Measurements from ENCODE around the gene PDGFRB.

PDGFRB gene

DNA sequence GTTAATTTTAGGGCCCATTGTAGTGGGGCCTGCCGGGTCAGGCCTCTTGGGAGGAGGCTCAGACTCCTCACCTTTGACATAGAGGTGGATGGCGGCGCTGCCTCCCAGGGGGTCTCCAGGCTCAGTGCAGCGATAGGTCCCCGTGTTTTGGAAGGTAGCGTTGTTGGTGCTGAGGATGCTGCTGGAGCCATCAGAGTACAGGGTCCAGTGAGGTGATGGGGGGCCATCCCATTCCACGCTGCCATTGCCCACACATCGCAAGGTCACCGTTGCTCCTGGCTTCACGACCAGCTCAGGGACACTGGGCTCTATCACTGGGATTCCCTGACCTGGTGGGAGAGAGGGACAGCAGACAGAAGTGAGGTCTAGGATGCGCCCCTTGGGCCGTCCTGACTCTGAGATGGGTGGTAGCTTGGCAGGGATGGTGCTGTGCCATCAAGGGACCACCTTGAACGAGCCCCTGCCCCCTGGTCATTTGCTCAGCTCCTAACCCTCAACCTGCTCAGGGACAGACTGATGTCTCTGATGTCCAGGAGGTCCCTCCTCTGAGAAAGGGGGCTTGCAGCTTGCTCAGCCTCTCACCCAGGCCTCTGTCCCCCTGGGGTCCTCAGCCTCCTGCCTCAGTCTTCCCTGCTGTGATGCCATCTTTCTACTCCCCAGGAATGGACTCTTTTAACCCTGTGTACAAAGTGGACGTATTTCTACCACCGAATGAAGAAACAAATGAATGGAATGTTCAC, 74.8 kb downstream of the PDGFRB start:
- DNase-seq = no peak

GRCh38 chr5:150079909-150080461, 75.7 kb downstream of the PDGFRB start:
- no peak for DNase-seq

DNA sequence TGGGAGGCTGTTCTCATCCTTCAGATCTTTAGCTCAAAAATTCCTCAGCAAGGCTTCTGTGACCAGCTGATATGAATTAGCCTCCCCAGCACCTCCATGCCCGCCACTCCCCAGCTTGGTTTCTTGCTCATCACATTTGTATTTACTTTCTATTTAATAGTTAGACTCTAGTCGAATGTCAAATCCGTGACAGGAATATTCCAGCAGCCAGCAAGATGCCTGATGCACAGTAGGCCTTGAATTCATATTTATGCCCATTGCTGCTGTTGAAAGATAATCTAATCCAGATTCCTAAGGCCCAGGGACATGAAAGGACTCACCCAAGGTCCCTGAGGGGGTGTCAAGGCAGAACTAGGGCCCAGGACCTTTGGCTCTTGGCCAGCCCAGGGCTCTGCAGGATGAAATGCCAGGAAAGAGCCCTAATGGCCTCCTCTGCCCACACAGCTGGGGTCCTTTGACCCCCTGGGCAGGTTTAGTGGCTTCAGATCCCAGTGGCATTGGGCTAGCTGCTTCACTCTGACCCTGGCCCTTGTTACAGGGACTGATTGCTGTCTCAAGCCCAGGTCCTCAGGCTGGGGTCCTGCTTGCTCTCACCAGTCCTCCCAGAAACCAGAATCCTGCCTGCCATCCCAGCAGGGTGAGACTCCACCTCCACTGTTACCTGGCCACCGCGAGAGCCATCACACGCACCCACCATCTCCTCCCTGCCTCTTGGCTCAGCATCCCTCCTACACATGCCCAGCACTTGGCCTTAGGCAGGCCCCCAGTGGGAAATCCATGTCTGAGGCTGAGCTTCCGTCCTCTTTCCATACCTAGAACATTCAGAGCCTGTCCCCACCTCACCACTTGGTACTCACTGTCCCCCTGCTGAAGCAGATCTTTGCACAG, 76.6 kb downstream of the PDGFRB start:
- DNase-seq = no peak

DNA sequence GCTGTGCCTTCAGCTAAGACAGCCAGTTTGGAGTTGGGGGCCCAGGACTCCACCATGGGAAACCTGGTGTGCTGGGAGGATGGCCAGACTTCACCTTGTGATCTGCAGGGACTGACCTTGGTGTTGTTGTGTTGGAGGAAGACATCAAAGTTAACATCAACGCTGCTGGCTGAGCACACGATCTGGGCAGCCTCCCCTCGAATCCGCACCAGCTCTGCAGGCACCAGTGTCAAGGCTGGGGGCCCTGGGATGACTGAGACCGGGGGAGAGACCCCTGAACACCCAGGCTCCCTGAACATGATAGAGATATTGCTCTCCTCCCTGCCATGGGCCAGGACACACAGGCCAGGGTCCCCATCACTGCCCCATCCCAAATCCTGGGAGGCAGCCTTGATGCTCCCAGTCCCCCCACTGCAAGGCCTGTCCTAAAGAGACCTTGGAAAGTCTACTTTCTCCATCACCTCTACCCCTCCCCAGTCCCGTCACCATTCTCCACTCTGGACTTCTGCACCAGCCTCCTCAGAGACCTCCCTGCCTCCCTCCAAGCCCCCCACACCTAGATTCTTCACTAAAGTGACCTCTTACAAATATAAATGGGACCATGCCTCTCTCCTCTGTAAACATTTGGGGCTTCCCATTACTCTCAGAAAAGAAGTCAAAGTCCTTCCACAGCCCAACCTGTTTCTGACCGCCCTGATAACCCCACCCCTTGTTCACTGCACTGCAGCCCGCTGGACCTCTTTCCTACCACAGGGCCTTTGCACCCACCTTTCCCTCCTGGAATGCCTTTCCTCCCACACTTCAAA, 77.4 kb downstream of the PDGFRB start:
- no peak for DNase-seq

DNA sequence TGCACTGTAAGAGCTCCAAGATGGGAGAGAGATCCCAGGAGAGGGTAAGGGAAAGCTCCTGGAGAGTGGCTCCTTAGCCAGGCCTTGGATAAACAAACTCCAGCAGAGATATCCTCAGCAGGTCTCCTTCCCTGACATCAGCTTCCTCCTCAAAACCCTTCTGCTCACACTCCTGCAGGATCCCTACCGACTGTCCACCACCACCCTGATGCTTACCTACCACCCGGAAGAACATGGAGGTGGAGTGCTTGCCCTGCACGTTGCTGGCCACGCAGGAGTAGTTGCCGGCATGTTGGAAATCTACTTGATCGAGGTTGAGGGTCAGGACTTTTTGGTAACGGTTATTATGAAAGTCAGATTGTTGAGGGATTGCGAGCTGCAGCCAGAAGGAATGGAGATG, 78.6 kb downstream of the PDGFRB start:
- no peak for DNase-seq

DNA sequence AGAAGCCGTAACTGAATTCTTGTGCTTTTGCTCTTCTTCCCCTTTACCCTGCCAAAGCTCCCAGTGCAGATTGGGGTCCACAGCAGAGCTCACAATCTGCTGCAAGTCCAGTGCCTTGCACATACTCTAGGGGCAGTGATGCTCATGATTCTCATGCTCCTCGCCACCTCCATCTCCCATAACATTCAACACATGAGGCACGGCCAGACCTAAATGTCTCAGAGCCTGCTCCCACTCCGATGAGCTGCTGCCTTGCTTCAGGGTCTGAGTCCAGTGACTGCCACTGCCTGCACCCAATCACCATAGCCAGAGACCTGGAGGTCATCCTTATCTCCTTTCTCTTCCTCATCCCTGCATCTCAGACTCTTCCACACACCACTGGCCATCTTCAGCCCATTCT, 79.8 kb downstream of the PDGFRB start:
- peak; percentile 24 for DNase-seq

GRCh38 chr5:150075233-150075632, 80.4 kb downstream of the PDGFRB start:
- no peak for DNase-seq

DNA sequence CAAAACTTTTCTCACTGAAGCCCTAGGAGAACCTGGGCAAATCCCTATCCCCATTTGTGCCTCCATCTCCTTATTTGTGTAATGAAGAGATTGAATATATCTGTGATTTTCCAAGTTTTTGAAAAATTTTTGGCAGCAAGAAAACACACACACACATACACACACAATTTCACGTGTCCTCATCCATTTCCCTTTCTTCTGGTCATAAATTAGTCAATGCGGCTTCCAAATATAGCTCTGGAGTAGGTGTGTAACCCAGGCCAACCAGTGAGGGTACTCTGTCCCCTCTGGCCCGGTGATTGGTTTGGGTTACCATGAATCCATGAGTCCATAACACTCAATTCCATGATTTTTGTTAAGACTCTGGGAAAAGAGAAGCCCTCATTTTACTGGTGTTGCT, 82.0 kb downstream of the PDGFRB start:
- DNase-seq = no peak

GRCh38 chr5:150073086-150073625, 82.5 kb downstream of the PDGFRB start:
- DNase-seq = no peak

DNA sequence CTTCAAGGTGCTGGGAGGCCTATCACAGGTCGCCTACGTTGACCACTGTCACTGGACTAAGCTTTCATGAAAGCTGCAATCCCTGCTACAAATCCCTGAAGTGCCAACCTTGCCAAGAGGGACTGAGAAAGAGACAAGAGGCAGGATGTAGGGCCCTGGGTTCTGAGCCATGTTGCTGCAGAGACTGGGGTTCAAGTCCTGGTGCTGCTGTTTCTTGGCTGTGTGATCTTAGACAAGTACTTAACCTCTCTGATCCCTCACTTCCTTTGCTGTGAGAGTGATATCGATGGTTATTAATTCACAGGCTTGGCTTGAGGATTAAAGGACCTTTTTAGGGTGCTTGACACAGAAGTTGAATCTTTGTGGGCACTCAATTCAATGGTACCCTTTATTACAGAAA, 84.8 kb downstream of the PDGFRB start:
- DNase-seq = no peak

DNA sequence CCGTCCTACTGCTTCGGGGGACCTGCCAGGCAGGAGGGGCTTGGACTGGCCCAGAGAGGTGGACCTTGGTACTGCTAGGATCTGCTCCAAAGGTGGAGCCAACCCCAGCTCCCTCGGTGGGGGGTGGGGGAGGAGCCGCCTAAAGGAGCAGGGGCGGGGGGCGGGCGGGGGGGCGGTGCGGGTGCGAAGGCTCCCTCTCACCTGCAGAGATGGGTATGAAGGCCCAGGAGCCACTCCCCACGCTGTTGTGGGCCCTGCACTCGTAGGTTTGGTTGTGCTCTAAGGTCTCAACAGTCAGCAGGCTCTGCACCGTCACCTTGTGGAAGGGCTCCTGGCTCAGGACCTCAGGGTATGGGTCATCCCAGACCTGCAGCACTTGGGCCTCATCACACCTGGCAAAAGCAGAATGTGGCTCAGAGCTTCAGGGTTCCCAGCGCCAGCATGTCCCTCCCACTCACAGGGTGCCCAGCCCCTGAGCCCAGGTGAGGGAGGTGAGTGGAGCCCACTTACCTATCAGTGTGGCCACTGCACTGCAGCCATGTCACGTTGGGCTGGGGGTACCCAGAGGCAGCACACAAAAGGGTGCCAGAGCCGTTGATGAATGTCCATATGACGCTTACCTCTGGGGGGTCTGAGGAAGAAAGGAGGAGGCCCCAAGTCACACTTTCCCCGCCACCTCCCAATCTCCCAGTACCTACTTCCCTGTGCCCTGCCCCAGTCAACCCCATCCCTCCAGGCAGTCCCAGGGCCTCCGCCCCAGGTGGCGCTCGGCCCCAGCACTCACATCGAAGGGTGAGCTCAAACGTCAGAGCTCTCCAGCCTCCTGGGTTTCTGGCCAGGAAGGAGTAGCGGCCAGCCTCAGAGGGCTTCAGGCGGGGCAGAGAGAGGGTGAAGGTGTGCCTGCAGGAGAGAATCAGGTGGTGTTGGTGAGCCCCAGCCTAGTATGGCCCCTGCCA, 85.7 kb downstream of the PDGFRB start:
- DNase-seq = no peak

GRCh38 chr5:150068961-150069645, 86.5 kb downstream of the PDGFRB start:
- DNase-seq = no peak

GRCh38 chr5:150068472-150068871, 87.2 kb downstream of the PDGFRB start:
- peak; percentile 89 for DNase-seq

GRCh38 chr5:150068071-150068470, 87.6 kb downstream of the PDGFRB start:
- no peak for DNase-seq

- DNase-seq = no peak
Measured at GRCh38 chr5:150067405-150067960, 88.2 kb downstream of the PDGFRB start.

GRCh38 chr5:150066901-150067396, 88.7 kb downstream of the PDGFRB start:
- DNase-seq = no peak

DNA sequence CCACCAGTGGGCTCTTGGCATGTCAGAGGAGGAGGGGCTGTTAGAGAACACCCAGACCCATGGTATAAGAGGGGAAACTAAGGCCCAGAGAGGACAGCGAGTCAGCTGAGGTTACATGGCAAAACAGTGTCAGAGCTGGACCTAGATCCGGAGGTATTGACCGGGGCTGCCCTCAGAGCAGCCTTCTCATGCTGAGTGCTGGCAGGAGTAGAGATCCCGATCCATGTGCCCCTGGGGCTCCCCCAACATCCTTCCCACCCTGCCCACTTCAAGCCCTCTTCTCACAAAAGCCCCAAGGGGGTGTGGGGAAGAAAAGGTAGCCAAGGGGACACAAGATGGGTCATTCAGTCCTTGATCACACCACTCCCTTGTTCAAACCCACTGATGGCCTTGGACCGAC, 89.2 kb downstream of the PDGFRB start:
- DNase-seq = no peak

GRCh38 chr5:150065886-150066285, 89.8 kb downstream of the PDGFRB start:
- no peak for DNase-seq

GRCh38 chr5:150065346-150065745, 90.3 kb downstream of the PDGFRB start:
- peak; percentile 76 for DNase-seq

DNA sequence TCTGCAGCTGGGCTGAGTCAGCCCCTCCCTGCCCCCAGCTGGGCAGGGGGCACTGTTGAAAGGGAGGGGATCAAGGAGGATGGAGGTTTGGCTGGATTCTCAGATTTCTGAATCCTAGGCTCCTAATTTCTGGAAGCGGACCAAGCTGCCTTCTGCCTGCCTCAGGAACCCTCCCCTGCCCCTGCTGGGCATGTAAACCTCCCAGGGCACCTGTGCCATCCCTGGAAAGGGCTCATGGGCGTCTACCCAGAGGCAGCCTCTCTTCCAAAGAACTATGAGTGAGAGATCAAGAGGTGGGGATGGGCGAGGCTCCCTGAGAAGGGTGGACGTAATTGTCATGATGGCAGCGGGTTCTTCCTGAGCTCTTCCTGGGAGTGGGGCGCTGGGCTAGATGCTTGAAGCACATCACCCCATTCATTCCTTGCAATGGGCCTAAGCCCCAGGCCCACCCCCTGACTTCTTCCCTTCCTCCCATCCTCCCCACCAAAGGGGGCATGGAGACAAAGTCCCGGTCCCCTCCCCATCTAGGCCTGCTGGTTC, 90.9 kb downstream of the PDGFRB start:
- no peak for DNase-seq

Measured in RPMI8226 (cell line).